Transverse colon (tissue), 4 donors: ENCODE results near the gene CNTNAP2.

Experiments
- CTCF ChIP-seq, 5 experiments: fragments of 200-600 bp in 3 of 5; fragments of 450-650 bp in 2 of 5; sonication (generic) in 3 of 5; IDR thresholded peaks; 1 replicate in 2 of 5; 2 replicates in 3 of 5; pipeline ENCODE4 v1.5.1; 2016 to 2017; ENCODE audit warnings: antibody characterized with exemption in 5 of 5, inconsistent platforms in 3 of 5, mild to moderate bottlenecking in 2 of 5, moderate library complexity in 1 of 5
- EP300 ChIP-seq: sonication (generic); formaldehyde crosslinking; IDR thresholded peaks from one replicate; pipeline ENCODE4 v1.6.1; 2017; ENCODE audit warnings: antibody characterized with exemption, low read depth
- POLR2A ChIP-seq: fragments of 450-650 bp; IDR thresholded peaks from one replicate; pipeline ENCODE4 v1.6.1; 2016; ENCODE audit warnings: antibody characterized with exemption, mild to moderate bottlenecking, moderate library complexity
- POLR2AphosphoS5 ChIP-seq, 3 donors: sonication (generic); formaldehyde crosslinking; IDR thresholded peaks; one replicate each; pipeline ENCODE4 v1.6.1; 2016; ENCODE audit warnings: antibody characterized with exemption in 3 of 3

- TF ChIP-seq CTCF (IDR thresholded peaks at IDR 0.05), result no peak
- no peak for TF ChIP-seq POLR2A
- no peak for TF ChIP-seq POLR2AphosphoS5 (IDR thresholded peaks at IDR 0.05)
- TF ChIP-seq EP300, result no peak
These were observed 261.6 kb downstream of the CNTNAP2 start for GRCh38 chr7:146378196-146378595.
